SK-N-SH treated with all-trans-retinoic acid at 6 μM for 48 hours (cell line): ENCODE measurements around the gene MYCN.

Experiments
- ATAC-seq: fragments of 200-7000 bp; cut with Tn5 transposase; 3 replicates; pipeline ENCODE4 v1.9.1; 2020; ENCODE audit warnings: mild to moderate bottlenecking, moderate library complexity
- ARNTL ChIP-seq: fragments of 450-650 bp; formaldehyde crosslinking; IDR thresholded peaks from 2 replicates; pipeline ENCODE4 v1.5.0; 2020; ENCODE audit warnings: low read depth, mild to moderate bottlenecking, moderate library complexity, borderline replicate concordance
- BACH2 ChIP-seq: fragments of 250-450 bp; sonication (Bioruptor Pico); IDR thresholded peaks from 2 replicates; pipeline ENCODE4 v1.9.0; 2021; ENCODE audit warnings: mild to moderate bottlenecking, borderline replicate concordance
- CSDC2 ChIP-seq: fragments of 250-450 bp; sonication (Bioruptor Pico); IDR thresholded peaks from 2 replicates; pipeline ENCODE4 v1.5.0; 2020; ENCODE audit warnings: mild to moderate bottlenecking, moderate library complexity
- CSRNP3 ChIP-seq: fragments of 250-450 bp; sonication (Bioruptor Pico); IDR thresholded peaks from 2 replicates; pipeline ENCODE4 v1.5.1; 2021; ENCODE audit warnings: mild to moderate bottlenecking, moderate library complexity
- ESRRG ChIP-seq: fragments of 250-450 bp; sonication (Bioruptor Pico); IDR thresholded peaks from 2 replicates; pipeline ENCODE4 v1.6.1; 2021; ENCODE audit warnings: mild to moderate bottlenecking
- GLIS3 ChIP-seq: fragments of 250-450 bp; sonication (Bioruptor Pico); IDR thresholded peaks from 2 replicates; pipeline ENCODE4 v1.5.0; 2020; ENCODE audit warnings: mild to moderate bottlenecking, moderate library complexity
- ISL1 ChIP-seq: fragments of 250-450 bp; sonication (Bioruptor Pico); IDR thresholded peaks from 2 replicates; pipeline ENCODE4 v2.1.2; 2022; ENCODE audit warnings: mild to moderate bottlenecking, moderate library complexity
- OSR1 ChIP-seq: fragments of 250-450 bp; sonication (Bioruptor Pico); IDR thresholded peaks from 2 replicates; pipeline ENCODE4 v1.8.0; 2022; ENCODE audit warnings: moderate library complexity, mild to moderate bottlenecking, inconsistent platforms
- RARB ChIP-seq: fragments of 250-450 bp; sonication (Bioruptor Pico); IDR thresholded peaks from 2 replicates; pipeline ENCODE4 v1.8.0; 2021; ENCODE audit warnings: mild to moderate bottlenecking, moderate library complexity
- TOX ChIP-seq: fragments of 250-450 bp; sonication (Bioruptor Pico); IDR thresholded peaks from 2 replicates; pipeline ENCODE4 v1.8.0; 2021; ENCODE audit warnings: mild to moderate bottlenecking, moderate library complexity, borderline replicate concordance
- ZC3H10 ChIP-seq: fragments of 250-450 bp; sonication (Bioruptor Pico); IDR thresholded peaks from 2 replicates; pipeline ENCODE4 v1.5.1; 2021; ENCODE audit warnings: mild to moderate bottlenecking, moderate library complexity
- ZFP3 ChIP-seq: fragments of 250-450 bp; sonication (Bioruptor Pico); IDR thresholded peaks from 2 replicates; pipeline ENCODE4 v1.5.0; 2020; ENCODE audit warnings: mild to moderate bottlenecking, moderate library complexity
- ZFP30 ChIP-seq: fragments of 450-650 bp; formaldehyde crosslinking; IDR thresholded peaks from 2 replicates; pipeline ENCODE4 v1.5.0; 2022; ENCODE audit warnings: mild to moderate bottlenecking, moderate library complexity
- ZNF565 ChIP-seq: fragments of 450-650 bp; formaldehyde crosslinking; conservative IDR thresholded peaks from 2 replicates; pipeline ENCODE4 v1.5.0; 2020; ENCODE audit warnings: low read depth, mild to moderate bottlenecking, moderate library complexity
- ZNF70 ChIP-seq: fragments of 450-650 bp; formaldehyde crosslinking; IDR thresholded peaks from 2 replicates; pipeline ENCODE4 v1.5.0; 2020; ENCODE audit warnings: mild to moderate bottlenecking, moderate library complexity
- TF ChIP-seq, protein P1 (sequence below): fragments of 250-450 bp; sonication (Bioruptor Pico); IDR thresholded peaks from 2 replicates; pipeline ENCODE4 v1.5.1; 2020; ENCODE audit warnings: low read depth, mild to moderate bottlenecking, moderate library complexity
- TF ChIP-seq, protein P2 (sequence below): fragments of 250-450 bp; sonication (Bioruptor Pico); IDR thresholded peaks from 2 replicates; pipeline ENCODE4 v1.8.0; 2021; ENCODE audit warnings: low read depth, mild to moderate bottlenecking, moderate library complexity, borderline replicate concordance
- TF ChIP-seq, protein P3 (sequence below): fragments of 250-450 bp; sonication (Bioruptor Pico); IDR thresholded peaks from 2 replicates; pipeline ENCODE4 v1.8.0; 2020; ENCODE audit warnings: mild to moderate bottlenecking, moderate library complexity, borderline replicate concordance

Gene MYCN

GRCh38 chr2:15907461-15908324, 32.7 kb upstream of the MYCN start:
- TF ChIP-seq ZFP30 (CRISPR knock-in tag) (no peak), CSRNP3 (CRISPR knock-in tag) (no peak), BACH2 (CRISPR knock-in tag) (no peak), TOX (CRISPR knock-in tag) (no peak)
- TF ChIP-seq, protein P1, sequence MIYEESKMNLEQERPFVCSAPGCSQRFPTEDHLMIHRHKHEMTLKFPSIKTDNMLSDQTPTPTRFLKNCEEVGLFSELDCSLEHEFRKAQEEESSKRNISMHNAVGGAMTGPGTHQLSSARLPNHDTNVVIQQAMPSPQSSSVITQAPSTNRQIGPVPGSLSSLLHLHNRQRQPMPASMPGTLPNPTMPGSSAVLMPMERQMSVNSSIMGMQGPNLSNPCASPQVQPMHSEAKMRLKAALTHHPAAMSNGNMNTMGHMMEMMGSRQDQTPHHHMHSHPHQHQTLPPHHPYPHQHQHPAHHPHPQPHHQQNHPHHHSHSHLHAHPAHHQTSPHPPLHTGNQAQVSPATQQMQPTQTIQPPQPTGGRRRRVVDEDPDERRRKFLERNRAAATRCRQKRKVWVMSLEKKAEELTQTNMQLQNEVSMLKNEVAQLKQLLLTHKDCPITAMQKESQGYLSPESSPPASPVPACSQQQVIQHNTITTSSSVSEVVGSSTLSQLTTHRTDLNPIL, result no peak
- TF ChIP-seq, all 23 proteins: peak for 0
- no peak for ATAC-seq

GRCh38 chr2:15908371-15908770, 32.0 kb upstream of the MYCN start:
- ATAC-seq, result no peak
- TF ChIP-seq ESRRG (CRISPR knock-in tag) (no peak), ISL1 (no peak), ZC3H10 (CRISPR knock-in tag) (no peak), CSDC2 (CRISPR knock-in tag) (no peak)
- TF ChIP-seq, protein P1, result no peak

DNA sequence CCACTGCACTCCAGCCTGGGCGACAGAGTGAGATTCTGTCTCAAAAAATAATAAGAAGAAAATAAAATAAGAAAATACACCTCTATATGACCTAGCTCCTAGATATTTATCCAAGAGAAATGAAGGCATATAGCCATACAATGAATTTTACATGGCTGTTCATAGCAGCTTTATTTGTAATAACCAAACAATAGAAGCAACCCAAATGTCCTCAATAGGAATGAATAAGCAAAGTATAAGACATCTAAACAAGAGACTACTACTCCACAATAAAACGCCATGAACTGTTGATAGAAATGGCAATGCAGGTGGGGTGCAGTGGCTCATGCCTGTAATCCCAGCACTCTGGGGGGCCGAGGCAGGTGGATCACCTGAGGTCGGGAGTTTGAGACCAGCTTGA, 31.2 kb upstream of the MYCN start:
- no peak for TF ChIP-seq ARNTL (CRISPR knock-in tag)
- no peak for TF ChIP-seq ZNF565
- TF ChIP-seq, protein P2, sequence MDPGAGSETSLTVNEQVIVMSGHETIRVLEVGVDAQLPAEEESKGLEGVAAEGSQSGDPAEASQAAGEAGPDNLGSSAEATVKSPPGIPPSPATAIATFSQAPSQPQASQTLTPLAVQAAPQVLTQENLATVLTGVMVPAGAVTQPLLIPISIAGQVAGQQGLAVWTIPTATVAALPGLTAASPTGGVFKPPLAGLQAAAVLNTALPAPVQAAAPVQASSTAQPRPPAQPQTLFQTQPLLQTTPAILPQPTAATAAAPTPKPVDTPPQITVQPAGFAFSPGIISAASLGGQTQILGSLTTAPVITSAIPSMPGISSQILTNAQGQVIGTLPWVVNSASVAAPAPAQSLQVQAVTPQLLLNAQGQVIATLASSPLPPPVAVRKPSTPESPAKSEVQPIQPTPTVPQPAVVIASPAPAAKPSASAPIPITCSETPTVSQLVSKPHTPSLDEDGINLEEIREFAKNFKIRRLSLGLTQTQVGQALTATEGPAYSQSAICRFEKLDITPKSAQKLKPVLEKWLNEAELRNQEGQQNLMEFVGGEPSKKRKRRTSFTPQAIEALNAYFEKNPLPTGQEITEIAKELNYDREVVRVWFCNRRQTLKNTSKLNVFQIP (CRISPR knock-in tag), result no peak
- no peak for TF ChIP-seq CSDC2 (CRISPR knock-in tag)
- TF ChIP-seq CSRNP3 (CRISPR knock-in tag), result no peak
- TF ChIP-seq RARB, result no peak
- TF ChIP-seq ZFP30 (CRISPR knock-in tag), result no peak
- no peak for TF ChIP-seq GLIS3
- no peak for TF ChIP-seq ZFP3 (CRISPR knock-in tag)
- TF ChIP-seq ZNF70, result no peak
- no peak for TF ChIP-seq OSR1 (CRISPR knock-in tag)
- TF ChIP-seq, protein P3, sequence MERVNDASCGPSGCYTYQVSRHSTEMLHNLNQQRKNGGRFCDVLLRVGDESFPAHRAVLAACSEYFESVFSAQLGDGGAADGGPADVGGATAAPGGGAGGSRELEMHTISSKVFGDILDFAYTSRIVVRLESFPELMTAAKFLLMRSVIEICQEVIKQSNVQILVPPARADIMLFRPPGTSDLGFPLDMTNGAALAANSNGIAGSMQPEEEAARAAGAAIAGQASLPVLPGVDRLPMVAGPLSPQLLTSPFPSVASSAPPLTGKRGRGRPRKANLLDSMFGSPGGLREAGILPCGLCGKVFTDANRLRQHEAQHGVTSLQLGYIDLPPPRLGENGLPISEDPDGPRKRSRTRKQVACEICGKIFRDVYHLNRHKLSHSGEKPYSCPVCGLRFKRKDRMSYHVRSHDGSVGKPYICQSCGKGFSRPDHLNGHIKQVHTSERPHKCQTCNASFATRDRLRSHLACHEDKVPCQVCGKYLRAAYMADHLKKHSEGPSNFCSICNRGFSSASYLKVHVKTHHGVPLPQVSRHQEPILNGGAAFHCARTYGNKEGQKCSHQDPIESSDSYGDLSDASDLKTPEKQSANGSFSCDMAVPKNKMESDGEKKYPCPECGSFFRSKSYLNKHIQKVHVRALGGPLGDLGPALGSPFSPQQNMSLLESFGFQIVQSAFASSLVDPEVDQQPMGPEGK, result no peak
- TF ChIP-seq, protein P1, result no peak
- no peak for ATAC-seq
